IPS-20b (cell line): Measurements from ENCODE around the gene SMC5.

Source experiments
- H3K27ac ChIP-seq: one replicate; pipeline ENCODE4 v1.5.1; 2013; ENCODE audit warnings: low read length
- H3K27me3 ChIP-seq: 2 replicates; pipeline ENCODE4 v1.6.1; 2013; ENCODE audit warnings: mild to moderate bottlenecking, low read length, inconsistent platforms; ENCODE audit not compliant: insufficient read depth
- H3K36me3 ChIP-seq: 2 replicates; pipeline ENCODE4 v1.6.1; 2013; ENCODE audit warnings: low read depth, mild to moderate bottlenecking, inconsistent platforms, low read length, moderate library complexity; ENCODE audit not compliant: insufficient read depth
- H3K4me1 ChIP-seq: 2 replicates; pipeline ENCODE4 v1.6.1; 2013; ENCODE audit warnings: mild to moderate bottlenecking, control low read depth, inconsistent platforms, low read length, moderate library complexity; ENCODE audit not compliant: insufficient read depth
- H3K4me3 ChIP-seq: 2 replicates; pipeline ENCODE4 v1.5.1; 2013; ENCODE audit warnings: mild to moderate bottlenecking, low read length, inconsistent platforms
- H3K9ac ChIP-seq: 2 replicates; pipeline ENCODE4 v1.6.1; 2013; ENCODE audit warnings: low read depth, mild to moderate bottlenecking, inconsistent platforms, low read length, moderate library complexity
- H3K9me3 ChIP-seq: 2 replicates; pipeline ENCODE4 v1.6.1; 2013; ENCODE audit warnings: mild to moderate bottlenecking, low read depth, low read length, inconsistent platforms; ENCODE audit not compliant: insufficient read depth

SMC5 gene

GRCh38 chr9:70367305-70367930, 108.6 kb downstream of the SMC5 start:
- H3K9me3 ChIP-seq = no peaks in the 10 kb centered on the region
- H3K27ac ChIP-seq = no peak overlapping the region
- no peak overlapping the region for H3K4me3 ChIP-seq
- no peaks in the 10 kb centered on the region for H3K27me3 ChIP-seq
- H3K9ac ChIP-seq = no peak overlapping the region
- no peaks in the 10 kb centered on the region for H3K4me1 ChIP-seq
- no peaks in the 10 kb centered on the region for H3K36me3 ChIP-seq

GRCh38 chr9:70374962-70375618, 116.3 kb downstream of the SMC5 start:
- H3K9me3 ChIP-seq = no peaks in the 10 kb centered on the region
- H3K27ac ChIP-seq = no peak overlapping the region
- no peaks in the 10 kb centered on the region for H3K36me3 ChIP-seq
- no peaks in the 10 kb centered on the region for H3K4me1 ChIP-seq
- no peak overlapping the region for H3K9ac ChIP-seq
- no peak overlapping the region for H3K4me3 ChIP-seq
- no peaks in the 10 kb centered on the region for H3K27me3 ChIP-seq

GRCh38 chr9:70382046-70382708, 123.4 kb downstream of the SMC5 start:
- H3K9me3 ChIP-seq = no peaks in the 10 kb centered on the region
- no peak overlapping the region for H3K27ac ChIP-seq
- H3K27me3 ChIP-seq = no peaks in the 10 kb centered on the region
- H3K36me3 ChIP-seq = no peaks in the 10 kb centered on the region
- H3K4me1 ChIP-seq = no peaks in the 10 kb centered on the region
- H3K9ac ChIP-seq = no peak overlapping the region
- no peak overlapping the region for H3K4me3 ChIP-seq

- Histone ChIP-seq H3K36me3 (no peaks in the 10 kb centered on the region), H3K27ac (no peak overlapping the region), H3K9ac (no peak overlapping the region), H3K4me3 (no peak overlapping the region), H3K9me3 (no peaks in the 10 kb centered on the region), H3K4me1 (no peaks in the 10 kb centered on the region), H3K27me3 (no peaks in the 10 kb centered on the region)
Measured at GRCh38 chr9:70382709-70383605, 124.2 kb downstream of the SMC5 start.

GRCh38 chr9:70385426-70385825, 126.6 kb downstream of the SMC5 start:
- Histone ChIP-seq H3K27ac (no peak overlapping the region), H3K9ac (no peak overlapping the region), H3K9me3 (no peaks in the 10 kb centered on the region), H3K4me3 (no peak overlapping the region), H3K4me1 (peaks cover under 1% of the 10 kb centered on the region; the same call in 1 of the 2 replicates), H3K36me3 (no peaks in the 10 kb centered on the region), H3K27me3 (no peaks in the 10 kb centered on the region)

- Histone ChIP-seq H3K9ac (no peak overlapping the region), H3K27me3 (no peaks in the 10 kb centered on the region), H3K27ac (no peak overlapping the region), H3K9me3 (no peaks in the 10 kb centered on the region), H3K36me3 (no peaks in the 10 kb centered on the region), H3K4me1 (peaks cover 4% of the 10 kb centered on the region; the same call in 1 of the 2 replicates), H3K4me3 (no peak overlapping the region)
Measured at GRCh38 chr9:70387663-70388062, 128.9 kb downstream of the SMC5 start.

- Histone ChIP-seq H3K4me3 (no peak overlapping the region), H3K9ac (no peak overlapping the region), H3K9me3 (no peaks in the 10 kb centered on the region), H3K27me3 (no peaks in the 10 kb centered on the region), H3K4me1 (peaks cover 4% of the 10 kb centered on the region; the same call in 1 of the 2 replicates), H3K27ac (no peak overlapping the region), H3K36me3 (no peaks in the 10 kb centered on the region)
Measured at GRCh38 chr9:70389188-70389587, 130.4 kb downstream of the SMC5 start.

- Histone ChIP-seq H3K9me3 (no peaks in the 10 kb centered on the region), H3K36me3 (no peaks in the 10 kb centered on the region), H3K27ac (no peak overlapping the region), H3K9ac (no peak overlapping the region), H3K27me3 (no peaks in the 10 kb centered on the region), H3K4me1 (peaks cover 4% of the 10 kb centered on the region; the same call in 1 of the 2 replicates), H3K4me3 (no peak overlapping the region)
Measured at GRCh38 chr9:70389621-70390266, 131.0 kb downstream of the SMC5 start.

- no peaks in the 10 kb centered on the region for H3K36me3 ChIP-seq
- H3K9ac ChIP-seq = no peak overlapping the region
- no peaks in the 10 kb centered on the region for H3K9me3 ChIP-seq
- no peak overlapping the region for H3K4me3 ChIP-seq
- peaks cover 4% of the 10 kb centered on the region; the same call in 1 of the 2 replicates for H3K4me1 ChIP-seq
- H3K27ac ChIP-seq = no peak overlapping the region
- no peaks in the 10 kb centered on the region for H3K27me3 ChIP-seq
Measured at GRCh38 chr9:70390933-70391341, 132.2 kb downstream of the SMC5 start.

GRCh38 chr9:70392189-70392588, 133.4 kb downstream of the SMC5 start:
- H3K4me1 ChIP-seq = peaks cover 4% of the 10 kb centered on the region; the same call in 1 of the 2 replicates
- H3K36me3 ChIP-seq = no peaks in the 10 kb centered on the region
- no peak overlapping the region for H3K4me3 ChIP-seq
- no peak overlapping the region for H3K9ac ChIP-seq
- H3K9me3 ChIP-seq = no peaks in the 10 kb centered on the region
- no peaks in the 10 kb centered on the region for H3K27me3 ChIP-seq
- H3K27ac ChIP-seq = no peak overlapping the region

GRCh38 chr9:70392850-70393249, 134.1 kb downstream of the SMC5 start:
- H3K27me3 ChIP-seq = no peaks in the 10 kb centered on the region
- H3K9ac ChIP-seq = no peak overlapping the region
- no peaks in the 10 kb centered on the region for H3K9me3 ChIP-seq
- no peaks in the 10 kb centered on the region for H3K36me3 ChIP-seq
- H3K27ac ChIP-seq = no peak overlapping the region
- H3K4me3 ChIP-seq = no peak overlapping the region
- H3K4me1 ChIP-seq = peaks cover 4% of the 10 kb centered on the region; the same call in 1 of the 2 replicates
